Activated CD4-positive, alpha-beta T cell treated with anti-CD3 and anti-CD28 coated beads, Interleukin-2, amount 50 U/mL, for 24 hours (primary cell): ENCODE results near the gene PLXDC2.

ENCODE experiments used
- DNase-seq, 2 donors: peaks; one replicate each; pipeline ENCODE4 v3.0.0-alpha.2; 2020; ENCODE audit warnings: low read depth in 1 of 2, low spot score in 1 of 2

PLXDC2 gene

DNA sequence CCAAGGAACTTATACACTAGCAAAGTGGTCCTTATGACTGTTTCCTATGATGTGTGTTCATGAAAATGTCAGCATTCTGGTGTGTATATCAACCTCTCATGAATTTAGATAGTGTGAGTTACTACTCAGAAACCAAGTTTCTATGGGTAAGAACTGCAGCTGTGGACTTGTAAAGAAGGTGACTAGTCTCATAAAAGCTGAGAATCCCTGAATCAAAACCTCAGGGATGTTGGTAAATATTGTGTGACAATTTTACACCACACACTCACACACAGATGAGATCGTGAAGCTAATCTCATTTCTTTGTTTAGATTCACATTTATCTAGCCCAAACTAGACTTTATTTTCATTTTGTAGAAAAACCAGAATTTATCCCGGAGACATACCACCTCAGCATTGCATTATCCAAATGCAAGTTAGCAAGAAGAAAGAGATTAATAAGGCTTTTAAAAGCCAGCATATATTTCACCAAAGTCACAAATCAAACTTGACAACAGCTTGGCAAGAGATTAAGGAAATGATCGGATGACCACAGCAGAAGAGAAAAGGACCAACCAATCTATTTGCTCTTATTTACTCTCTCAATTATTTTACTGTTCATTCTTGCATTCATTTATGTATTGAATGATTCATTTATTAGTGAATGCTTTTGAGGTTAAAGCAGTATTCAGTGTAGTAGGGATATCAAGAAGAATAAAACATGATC, 92.9 kb downstream of the PLXDC2 start:
- DNase-seq = no peak

DNA sequence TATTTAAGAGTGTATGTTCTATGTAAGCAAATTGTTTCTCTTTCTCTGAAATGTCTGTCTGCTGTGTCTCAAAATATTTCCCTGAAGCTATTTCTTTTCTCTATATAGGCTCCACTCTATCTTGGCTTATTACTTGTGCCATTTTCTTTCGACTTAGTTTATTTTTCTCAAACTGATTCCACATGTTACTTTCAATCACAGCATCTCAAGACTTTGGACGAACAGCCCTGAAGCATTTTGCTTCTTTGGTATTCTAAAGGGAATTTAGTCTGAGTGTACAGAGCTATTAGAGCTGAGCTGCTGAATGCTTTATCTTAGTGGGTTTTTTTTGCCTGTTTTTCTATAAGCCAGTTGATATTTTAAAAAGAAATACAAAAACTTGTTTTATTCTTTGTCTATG, 95.7 kb downstream of the PLXDC2 start:
- DNase-seq = no peak

DNA sequence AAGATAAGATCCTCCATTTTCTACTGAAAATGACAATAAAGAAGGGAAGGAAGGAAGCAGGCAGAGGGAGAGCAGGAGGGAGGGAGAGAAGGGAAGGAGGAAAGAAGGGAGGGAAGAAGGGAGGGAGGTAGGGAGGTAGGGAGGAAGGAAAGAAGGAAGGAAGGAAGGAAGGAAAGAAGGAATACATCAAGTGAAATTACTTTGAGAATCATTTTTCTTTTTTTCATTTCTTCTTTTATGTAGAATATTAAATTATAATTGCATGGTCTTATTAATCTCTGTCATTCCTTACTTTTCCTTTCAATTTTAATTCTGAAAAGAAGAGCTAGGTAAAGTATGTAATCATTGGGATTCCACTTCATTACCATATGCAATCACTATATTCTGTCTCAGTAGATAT, 97.8 kb downstream of the PLXDC2 start:
- no peak for DNase-seq

- DNase-seq = no peak
These were observed 98.9 kb downstream of the PLXDC2 start for GRCh38 chr10:19915125-19915524.

DNA sequence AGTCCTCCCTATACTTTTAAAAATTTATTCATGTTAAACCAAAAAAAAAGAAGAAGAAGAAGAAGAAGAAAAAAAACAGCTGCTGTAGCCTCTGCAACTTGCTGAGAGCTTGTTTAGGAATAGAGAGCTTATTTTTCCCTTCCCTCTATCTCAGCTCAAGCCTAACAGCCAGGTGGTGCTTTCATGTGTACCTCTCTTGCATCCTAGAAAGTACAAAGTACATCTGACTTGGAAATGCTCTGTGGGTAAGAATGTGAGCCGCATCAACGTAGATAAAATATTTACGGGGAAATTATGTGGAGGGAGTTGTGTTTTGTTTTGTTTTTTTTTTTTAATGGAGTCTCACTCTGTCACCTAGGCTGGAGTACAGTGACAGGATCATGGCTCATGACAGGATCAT, 99.6 kb downstream of the PLXDC2 start:
- no peak for DNase-seq

- no peak for DNase-seq
These were observed 101.7 kb downstream of the PLXDC2 start for GRCh38 chr10:19917751-19918478.

- no peak for DNase-seq
These were observed 102.6 kb downstream of the PLXDC2 start for GRCh38 chr10:19918794-19919193.

DNA sequence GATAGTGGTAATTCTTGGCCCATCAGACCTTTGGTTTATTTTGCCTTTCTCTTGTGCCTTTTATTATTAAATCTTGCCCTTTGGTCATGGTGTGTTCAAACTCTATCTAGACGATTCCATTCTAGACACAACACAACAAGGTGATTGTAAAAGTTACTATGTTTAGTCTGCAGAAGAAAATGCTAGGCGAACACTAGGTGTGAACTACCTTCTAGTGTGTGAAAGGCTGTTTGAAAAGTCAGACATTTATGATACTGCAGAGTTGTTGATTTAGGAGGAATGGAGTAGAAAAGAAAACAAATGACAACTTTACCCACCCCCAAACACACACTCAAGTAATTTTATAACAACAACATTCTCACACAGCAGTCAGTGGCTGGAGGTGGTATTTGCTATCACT, 103.4 kb downstream of the PLXDC2 start:
- DNase-seq = no peak

DNA sequence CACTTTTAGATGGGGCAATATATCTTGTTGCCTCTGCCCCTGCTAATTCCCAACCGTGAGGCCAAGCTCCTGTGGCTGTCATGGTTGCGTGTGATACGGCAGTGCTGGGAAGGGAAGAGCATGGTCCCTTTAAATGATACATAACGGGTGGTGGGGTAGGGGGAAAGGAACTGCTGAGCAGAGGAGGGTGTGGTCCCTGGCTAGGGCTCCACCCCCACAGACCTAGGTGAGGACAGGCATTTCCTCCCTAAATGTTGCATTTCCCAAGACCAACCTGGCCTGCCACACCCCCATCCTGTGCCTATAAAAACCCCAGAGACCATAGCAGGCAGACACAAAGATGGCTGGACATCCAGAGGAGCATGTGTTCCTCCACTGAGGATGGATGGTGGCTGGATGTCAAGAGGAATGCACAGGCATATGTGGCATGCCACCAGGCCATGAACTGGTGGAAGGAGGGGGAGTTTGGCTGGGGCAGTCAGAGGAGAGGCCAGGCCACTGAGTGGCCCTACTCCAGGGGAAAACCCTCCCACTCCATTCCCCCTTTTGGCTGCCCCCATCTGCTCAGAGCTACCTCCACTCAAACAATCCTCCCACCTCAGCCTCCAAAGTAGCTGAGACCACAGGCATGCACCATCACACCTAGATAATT, 104.0 kb downstream of the PLXDC2 start:
- DNase-seq = no peak

GRCh38 chr10:19921300-19922140, 105.3 kb downstream of the PLXDC2 start:
- no peak for DNase-seq

GRCh38 chr10:19922236-19922963, 106.2 kb downstream of the PLXDC2 start:
- DNase-seq = no peak

DNA sequence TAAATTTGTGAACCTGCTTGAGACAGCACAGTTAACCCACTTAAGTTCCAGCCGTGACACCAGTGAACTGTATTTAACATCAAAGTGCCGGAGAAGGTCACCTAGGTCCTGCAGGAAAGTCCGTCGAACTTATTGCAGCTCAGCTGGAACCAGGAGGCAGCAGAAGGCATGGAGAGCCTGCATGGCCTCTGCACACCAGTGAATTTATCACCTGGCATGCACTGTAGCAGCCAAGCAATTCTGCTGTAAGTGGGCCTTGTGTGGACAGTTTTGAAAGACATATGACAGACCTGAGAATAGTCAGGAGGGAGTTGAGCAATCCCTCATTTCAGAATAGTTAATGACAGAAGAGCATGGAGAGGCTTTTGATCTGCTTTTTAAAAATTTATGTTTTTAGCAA, 108.8 kb downstream of the PLXDC2 start:
- DNase-seq = no peak

- no peak for DNase-seq
These were observed 112.7 kb downstream of the PLXDC2 start for GRCh38 chr10:19928936-19929335.

- no peak for DNase-seq
These were observed 113.4 kb downstream of the PLXDC2 start for GRCh38 chr10:19929506-19930140.

- no peak for DNase-seq
These were observed 115.0 kb downstream of the PLXDC2 start for GRCh38 chr10:19930936-19931893.

- no peak for DNase-seq
These were observed 115.8 kb downstream of the PLXDC2 start for GRCh38 chr10:19931894-19932590.

DNA sequence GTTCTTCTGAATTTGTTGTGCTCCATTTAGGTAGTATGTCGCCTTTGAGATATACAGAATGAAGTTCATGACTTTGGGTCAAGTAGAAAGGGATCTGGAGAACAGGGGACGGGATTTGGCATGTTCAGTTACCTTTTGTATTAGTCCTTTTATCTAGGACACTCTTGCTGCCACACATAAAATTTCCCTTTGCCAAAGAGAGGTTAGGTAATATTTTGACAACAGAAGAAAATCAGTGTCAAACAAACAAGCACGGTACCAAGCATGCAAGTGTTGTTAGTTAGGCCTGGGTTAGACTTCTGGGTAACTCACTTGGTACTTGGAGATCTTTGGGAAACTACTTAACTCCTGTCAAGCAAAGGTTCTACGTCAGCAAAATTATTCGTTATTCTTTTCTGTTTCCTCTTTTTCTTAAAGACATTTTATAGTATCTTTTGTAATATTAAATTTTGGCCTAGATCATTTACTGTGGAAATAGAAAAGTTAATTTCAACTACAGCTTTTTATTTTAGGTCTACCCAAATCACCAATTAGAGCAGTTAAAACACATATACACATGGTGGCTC, 116.7 kb downstream of the PLXDC2 start:
- DNase-seq = no peak

DNA sequence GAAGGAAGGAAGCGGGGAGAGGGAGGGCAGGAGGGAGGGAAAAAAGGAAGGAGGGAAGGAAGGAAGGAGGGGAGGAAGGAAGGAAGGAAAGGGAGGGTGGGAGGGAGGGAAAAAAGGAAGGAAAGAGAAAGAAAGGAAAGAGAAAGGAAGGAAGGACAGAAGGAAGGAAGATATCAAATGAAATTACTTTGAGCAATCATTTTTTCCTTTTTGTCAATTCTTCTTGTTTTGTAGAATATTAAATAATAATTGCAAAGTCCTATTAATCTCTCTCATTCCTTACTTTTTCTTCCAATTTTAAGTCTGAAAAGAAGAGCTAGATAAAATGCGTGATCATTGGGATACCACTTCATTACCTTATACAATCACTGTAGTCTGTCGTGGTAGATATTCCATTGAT, 117.5 kb downstream of the PLXDC2 start:
- no peak for DNase-seq
